Pancreas (tissue), 10 donors: Measurements from ENCODE around the gene BACH2. TPM values are rescaled to one million over a fixed set of nuclear protein-coding genes. Genes with fewer than 3 reads are reported as not detected.

Experiments
- ATAC-seq, 4 donors: fragments of 200-7000 bp; cut with Tn5 transposase; one replicate each; pipeline versions ENCODE4 v1.8.0 to v1.9.1; 2020; ENCODE audit warnings: mild to moderate bottlenecking in 4 of 4, moderate library complexity in 4 of 4
- DNase-seq, 6 donors: peaks; one replicate each; pipeline ENCODE4 v3.0.0-alpha.2; 2020
- FAIRE-seq: peaks from 2 replicates; lab custom pipeline; 2012; peaks lifted over from hg19 to GRCh38; lab: Jason Lieb, UNC
- H3K27ac ChIP-seq, 4 donors: fragments of 200-600 bp; sonication (generic); 1 replicate in 3 of 4; 2 replicates in 1 of 4; pipeline versions ENCODE4 v1.5.0 to v1.8.0; 2020
- H3K27me3 ChIP-seq, 4 donors: fragments of 200-600 bp; one replicate each; pipeline ENCODE4 v1.8.0; 2021
- H3K36me3 ChIP-seq, 3 donors: fragments of 200-600 bp; sonication (generic) in 1 of 3; one replicate each; pipeline versions ENCODE4 v1.5.0 to v1.8.0; 2020 to 2021
- H3K4me1 ChIP-seq, 3 donors: fragments of 200-600 bp; one replicate each; pipeline ENCODE4 v1.8.0; 2021
- H3K4me3 ChIP-seq, 4 donors: fragments of 200-600 bp; sonication (generic) in 2 of 4; one replicate each; pipeline versions ENCODE4 v1.5.0 to v1.8.0; 2020 to 2021
- H3K9me3 ChIP-seq, 4 donors: fragments of 200-600 bp; one replicate each; pipeline ENCODE4 v1.8.0; 2021
- CTCF ChIP-seq, 4 donors: fragments of 200-600 bp; sonication (generic) in 3 of 4; IDR thresholded peaks; one replicate each; pipeline versions ENCODE4 v1.5.0 to v1.8.0; 2021; ENCODE audit warnings: antibody characterized with exemption in 4 of 4
- WGBS, 2 donors: extraction: QIAGEN DNeasy Blood & Tissue Kit; methylation state at CpG; one replicate each; pipeline ENCODE4 v1.1.7; 2013; 5-methylcytosine and 5-hydroxymethylcytosine counted together
- intact Hi-C, 3 donors: fragments of 100-400 bp; cut with DNase I; formaldehyde crosslinking; loops; one replicate each; pipeline versions ENCODE4 v1.11.1 to v1.14.2; 2022
- polyA plus RNA-seq, 2 donors: library from polyadenylated mRNA; stranded (reverse); fragments of 200-250 nt; gene quantifications; one replicate each; pipeline ENCODE4 v1.2.3, GENCODE V29; 2013
- total RNA-seq, 6 donors: library from RNA; stranded (reverse); fragmentation: NEBNext Ultra II Directional in 4 of 6; extraction: Animal tissue kit (Norgen Biotek cat#: 25700) in 4 of 6; gene quantifications; one replicate each; pipeline versions ENCODE4 v1.2.1 to v1.2.4, GENCODE V29; 2021 to 2023
- donor health status: healthy with polysubstance abuse.
- donor health status: DM: no; HTN: no; CAD: no; lungs with moderate emphysema.
- donor health status: DM: no; HTN: no; CAD: no.
- donor health status: control.
- donor health status: control.
- donor health status: Bipolar disorder and iron deficiency.
- donor health status: DM: yes; HTN: yes; CAD: no.
- donor health status: DM: no; HTN: no; CAD: no.
- donor health status: DM: no; HTN: no; CAD: no.
- donor health status: DM: yes; HTN: yes; CAD: no.

BACH2 gene
- total and polyA plus RNA-seq, 8 donors = 0.61 to 8.0 (median 4.9) TPM

GRCh38 chr6:89940225-89941027, 356.2 kb downstream of the BACH2 start:
- ATAC-seq = peak; percentile 93 to 97 (median 94)
- TF ChIP-seq CTCF (IDR thresholded peaks at IDR 0.05) = peak; percentile 30 to 57 (median 45)
- intact Hi-C loops = no loop called here
- peak; percentile 5 for FAIRE-seq
- Histone ChIP-seq H3K4me3 (no peak overlapping the region), H3K27ac (no peak overlapping the region), H3K4me1 (peaks cover 11 to 16% (median 16%) of the 10 kb centered on the region in 3 donors), H3K36me3 (no peaks in the 10 kb centered on the region), H3K9me3 (no peaks in the 10 kb centered on the region), H3K27me3 (no peaks in the 10 kb centered on the region)
- peak in 3 of 6 donors; percentile 53 to 78 (median 59) for DNase-seq
- WGBS, 2 donors = 32 to 33% methylated on average over 9 of the region's 9 CpGs

- intact Hi-C loops = loop anchor here in 2 of 3 donors (5.0 to 10.0 kb wide), 2 partner anchors 543 to 546 kb away; no protein-coding TSS in a partner anchor
- ATAC-seq (no peak), DNase-seq (no peak), FAIRE-seq (no peak)
- Histone ChIP-seq H3K27ac (no peak overlapping the region), H3K27me3 (no peaks in the 10 kb centered on the region), H3K9me3 (no peaks in the 10 kb centered on the region), H3K4me1 (peaks cover 11 to 16% (median 16%) of the 10 kb centered on the region in 3 donors), H3K36me3 (no peaks in the 10 kb centered on the region), H3K4me3 (no peak overlapping the region)
- TF ChIP-seq CTCF (IDR thresholded peaks at IDR 0.05) = no peak
- 57 to 84% methylated on average over 2 of the region's 2 CpGs for WGBS, 2 donors
Observed at GRCh38 chr6:89939144-89939543, 357.5 kb downstream of the BACH2 start.

GRCh38 chr6:89938014-89938413, 358.6 kb downstream of the BACH2 start:
- intact Hi-C loops = loop anchor here in 2 of 3 donors (5.0 to 10.0 kb wide), 2 partner anchors 544 to 547 kb away; no protein-coding TSS in a partner anchor
- ATAC-seq (no peak), FAIRE-seq (no peak), DNase-seq (no peak)
- Histone ChIP-seq H3K4me1 (peaks cover 11 to 16% (median 16%) of the 10 kb centered on the region in 3 donors), H3K4me3 (no peak overlapping the region), H3K27ac (no peak overlapping the region), H3K9me3 (no peaks in the 10 kb centered on the region), H3K27me3 (no peaks in the 10 kb centered on the region), H3K36me3 (no peaks in the 10 kb centered on the region)
- no peak for TF ChIP-seq CTCF (IDR thresholded peaks at IDR 0.05)
- WGBS, 2 donors = 87 to 92% methylated on average over 12 of the region's 12 CpGs

GRCh38 chr6:89936177-89936576, 360.5 kb downstream of the BACH2 start:
- WGBS, 2 donors = 93 to 100% methylated on average over 1 of the region's 1 CpG
- no peaks in the 10 kb centered on the region for H3K9me3 ChIP-seq
- H3K4me1 ChIP-seq = peaks cover 7% of the 10 kb centered on the region in 3 donors
- H3K27ac ChIP-seq = no peak overlapping the region
- H3K36me3 ChIP-seq = peaks cover 0 to 5% (median 0%) of the 10 kb centered on the region in 3 donors
- DNase-seq (no peak), ATAC-seq (no peak), FAIRE-seq (no peak)
- no peak overlapping the region for H3K4me3 ChIP-seq
- TF ChIP-seq CTCF (IDR thresholded peaks at IDR 0.05) = no peak
- intact Hi-C loops = loop anchor here in 2 of 3 donors (5.0 to 10.0 kb wide), 2 partner anchors 546 to 549 kb away; no protein-coding TSS in a partner anchor
- no peaks in the 10 kb centered on the region for H3K27me3 ChIP-seq
